BLaER1 (cell line): Measurements from ENCODE around the gene PHC2.

Experiments used
- H3K27ac ChIP-seq: shearing (Covaris generic); formaldehyde crosslinking; 2 replicates; pipeline ENCODE4 v1.8.1; 2022
- H3K27me3 ChIP-seq: shearing (Covaris generic); formaldehyde crosslinking; 2 replicates; pipeline ENCODE4 v1.8.1; 2022
- H3K36me3 ChIP-seq: shearing (Covaris generic); formaldehyde crosslinking; 2 replicates; pipeline ENCODE4 v1.8.1; 2022
- H3K4me1 ChIP-seq: shearing (Covaris generic); formaldehyde crosslinking; 2 replicates; pipeline ENCODE4 v1.8.1; 2022
- H3K4me2 ChIP-seq: shearing (Covaris generic); formaldehyde crosslinking; 2 replicates; pipeline ENCODE4 v1.8.1; 2022
- H3K4me3 ChIP-seq: shearing (Covaris generic); formaldehyde crosslinking; 2 replicates; pipeline ENCODE4 v1.8.1; 2022
- H3K9ac ChIP-seq: shearing (Covaris generic); formaldehyde crosslinking; 2 replicates; pipeline ENCODE4 v1.8.1; 2022
- H3K9me3 ChIP-seq: shearing (Covaris generic); formaldehyde crosslinking; 2 replicates; pipeline ENCODE4 v1.8.1; 2022
- H4K20me1 ChIP-seq: shearing (Covaris generic); formaldehyde crosslinking; 2 replicates; pipeline ENCODE4 v1.8.1; 2022
- Cebpa-rat ChIP-seq: shearing (Covaris generic); IDR thresholded peaks from 2 replicates; pipeline ENCODE4 v1.8.1; 2022

PHC2 gene

GRCh38 chr1:33392639-33393038 is 38.3 kb downstream of the PHC2 start:
- no peak overlapping the region for H3K4me3 ChIP-seq
- H3K27ac ChIP-seq: no peak overlapping the region
- H3K4me2 ChIP-seq: no peak overlapping the region
- H4K20me1 ChIP-seq: no peaks in the 10 kb centered on the region
- H3K9me3 ChIP-seq: no peaks in the 10 kb centered on the region
- H3K36me3 ChIP-seq: no peaks in the 10 kb centered on the region
- no peaks in the 10 kb centered on the region for H3K4me1 ChIP-seq
- H3K9ac ChIP-seq: no peak overlapping the region
- H3K27me3 ChIP-seq: no peaks in the 10 kb centered on the region
- TF ChIP-seq Cebpa-rat: no peak

- H3K27me3 ChIP-seq: no peaks in the 10 kb centered on the region
- no peak overlapping the region for H3K4me3 ChIP-seq
- no peaks in the 10 kb centered on the region for H3K4me1 ChIP-seq
- H3K4me2 ChIP-seq: no peak overlapping the region
- H3K9ac ChIP-seq: no peak overlapping the region
- no peaks in the 10 kb centered on the region for H3K36me3 ChIP-seq
- no peak for TF ChIP-seq Cebpa-rat
- H3K27ac ChIP-seq: no peak overlapping the region
- no peaks in the 10 kb centered on the region for H4K20me1 ChIP-seq
- no peaks in the 10 kb centered on the region for H3K9me3 ChIP-seq
Observed at GRCh38 chr1:33392206-33392605, 38.7 kb downstream of the PHC2 start.

- Histone ChIP-seq H3K4me2 (no peak overlapping the region), H3K4me1 (no peaks in the 10 kb centered on the region), H3K9ac (no peak overlapping the region), H3K27me3 (no peaks in the 10 kb centered on the region), H3K27ac (no peak overlapping the region), H4K20me1 (no peaks in the 10 kb centered on the region), H3K4me3 (no peak overlapping the region), H3K36me3 (no peaks in the 10 kb centered on the region), H3K9me3 (no peaks in the 10 kb centered on the region)
- TF ChIP-seq Cebpa-rat: no peak
Observed at GRCh38 chr1:33391343-33392078, 39.4 kb downstream of the PHC2 start.

GRCh38 chr1:33390542-33390941 is 40.4 kb downstream of the PHC2 start:
- TF ChIP-seq Cebpa-rat: no peak
- Histone ChIP-seq H3K27ac (no peak overlapping the region), H3K27me3 (no peaks in the 10 kb centered on the region), H3K4me1 (no peaks in the 10 kb centered on the region), H3K4me2 (no peak overlapping the region), H3K9me3 (no peaks in the 10 kb centered on the region), H3K4me3 (no peak overlapping the region), H4K20me1 (no peaks in the 10 kb centered on the region), H3K36me3 (no peaks in the 10 kb centered on the region), H3K9ac (no peak overlapping the region)

- Histone ChIP-seq H4K20me1 (no peaks in the 10 kb centered on the region), H3K4me3 (no peak overlapping the region), H3K9me3 (no peaks in the 10 kb centered on the region), H3K36me3 (no peaks in the 10 kb centered on the region), H3K4me1 (no peaks in the 10 kb centered on the region), H3K27ac (no peak overlapping the region), H3K4me2 (no peak overlapping the region), H3K27me3 (no peaks in the 10 kb centered on the region), H3K9ac (no peak overlapping the region)
- TF ChIP-seq Cebpa-rat: no peak
Observed at GRCh38 chr1:33388805-33389771, 41.8 kb downstream of the PHC2 start.

- Histone ChIP-seq H3K27me3 (no peaks in the 10 kb centered on the region), H3K4me1 (no peaks in the 10 kb centered on the region), H3K27ac (no peak overlapping the region), H3K4me3 (no peak overlapping the region), H4K20me1 (no peaks in the 10 kb centered on the region), H3K36me3 (no peaks in the 10 kb centered on the region), H3K4me2 (no peak overlapping the region), H3K9me3 (no peaks in the 10 kb centered on the region), H3K9ac (no peak overlapping the region)
- no peak for TF ChIP-seq Cebpa-rat
Observed at GRCh38 chr1:33387625-33388024, 43.3 kb downstream of the PHC2 start.

- H3K4me1 ChIP-seq: no peaks in the 10 kb centered on the region
- no peak for TF ChIP-seq Cebpa-rat
- H3K9ac ChIP-seq: no peak overlapping the region
- no peak overlapping the region for H3K4me3 ChIP-seq
- H3K9me3 ChIP-seq: no peaks in the 10 kb centered on the region
- no peak overlapping the region for H3K4me2 ChIP-seq
- H3K36me3 ChIP-seq: no peaks in the 10 kb centered on the region
- H3K27me3 ChIP-seq: no peaks in the 10 kb centered on the region
- H3K27ac ChIP-seq: no peak overlapping the region
- no peaks in the 10 kb centered on the region for H4K20me1 ChIP-seq
Observed at GRCh38 chr1:33385251-33385650, 45.6 kb downstream of the PHC2 start.

- TF ChIP-seq Cebpa-rat: no peak
- no peaks in the 10 kb centered on the region for H3K27me3 ChIP-seq
- no peaks in the 10 kb centered on the region for H4K20me1 ChIP-seq
- H3K9me3 ChIP-seq: no peaks in the 10 kb centered on the region
- H3K4me2 ChIP-seq: no peak overlapping the region
- H3K27ac ChIP-seq: no peak overlapping the region
- H3K9ac ChIP-seq: no peak overlapping the region
- H3K4me3 ChIP-seq: no peak overlapping the region
- no peaks in the 10 kb centered on the region for H3K4me1 ChIP-seq
- no peaks in the 10 kb centered on the region for H3K36me3 ChIP-seq
Observed at GRCh38 chr1:33384040-33384812, 46.7 kb downstream of the PHC2 start.

- Histone ChIP-seq H3K9ac (no peak overlapping the region), H3K4me1 (no peaks in the 10 kb centered on the region), H3K9me3 (no peaks in the 10 kb centered on the region), H4K20me1 (no peaks in the 10 kb centered on the region), H3K27me3 (no peaks in the 10 kb centered on the region), H3K4me2 (no peak overlapping the region), H3K36me3 (no peaks in the 10 kb centered on the region), H3K27ac (no peak overlapping the region), H3K4me3 (no peak overlapping the region)
- TF ChIP-seq Cebpa-rat: no peak
Observed at GRCh38 chr1:33383489-33383888, 47.4 kb downstream of the PHC2 start.
